Body of pancreas (tissue), 4 donors: ENCODE data around the gene NYNRIN.

Experiments used
- POLR2A ChIP-seq, 3 donors: fragments of 450-650 bp; IDR thresholded peaks; one replicate each; pipeline ENCODE4 v1.6.1; 2016; ENCODE audit warnings: antibody characterized with exemption in 3 of 3, mild to moderate bottlenecking in 2 of 3
- TF ChIP-seq, protein P1 (sequence below), 7 experiments: fragments of 450-650 bp in 4 of 7; fragments of 200-600 bp in 3 of 7; sonication (generic) in 3 of 7; IDR thresholded peaks; one replicate each; pipeline ENCODE4 v1.5.1; 2016 to 2019; ENCODE audit warnings: antibody characterized with exemption in 7 of 7

DNA sequence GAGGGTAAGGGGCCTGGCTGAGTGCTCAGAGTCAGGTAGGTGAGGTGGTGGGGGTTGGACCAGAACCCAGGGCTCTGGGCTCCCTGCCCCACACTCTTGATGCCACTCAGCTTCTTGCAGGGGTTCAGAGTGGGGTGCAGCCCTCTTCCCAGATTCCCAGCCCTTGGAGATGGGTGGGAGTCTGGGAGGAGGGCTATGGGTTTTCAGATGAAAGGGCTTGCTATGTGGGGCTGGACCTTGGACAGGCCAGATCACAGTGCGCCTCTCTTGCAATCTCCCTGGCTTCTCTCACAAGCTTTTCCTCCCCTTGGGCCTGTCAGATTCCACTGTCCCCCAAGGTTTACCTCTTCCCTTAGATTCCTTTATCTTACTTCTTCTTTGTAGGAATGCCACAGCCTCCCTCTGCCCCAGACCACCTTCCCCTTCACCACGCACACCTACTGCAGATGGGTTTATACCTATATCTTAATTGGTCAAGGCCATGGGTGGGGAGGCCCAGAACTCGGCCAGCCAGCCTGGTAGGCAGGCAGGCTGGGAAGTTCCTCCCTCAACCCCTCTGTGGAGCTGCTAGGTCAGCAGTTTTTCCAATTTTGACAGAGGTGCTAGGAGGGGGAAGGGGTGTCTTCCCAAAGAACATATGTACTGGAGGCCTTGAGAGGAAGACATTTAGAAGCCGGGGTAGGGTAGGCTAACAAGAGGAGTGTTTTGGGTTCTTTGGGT lies 1.4 kb downstream of the NYNRIN start:
- TF ChIP-seq, protein P1, sequence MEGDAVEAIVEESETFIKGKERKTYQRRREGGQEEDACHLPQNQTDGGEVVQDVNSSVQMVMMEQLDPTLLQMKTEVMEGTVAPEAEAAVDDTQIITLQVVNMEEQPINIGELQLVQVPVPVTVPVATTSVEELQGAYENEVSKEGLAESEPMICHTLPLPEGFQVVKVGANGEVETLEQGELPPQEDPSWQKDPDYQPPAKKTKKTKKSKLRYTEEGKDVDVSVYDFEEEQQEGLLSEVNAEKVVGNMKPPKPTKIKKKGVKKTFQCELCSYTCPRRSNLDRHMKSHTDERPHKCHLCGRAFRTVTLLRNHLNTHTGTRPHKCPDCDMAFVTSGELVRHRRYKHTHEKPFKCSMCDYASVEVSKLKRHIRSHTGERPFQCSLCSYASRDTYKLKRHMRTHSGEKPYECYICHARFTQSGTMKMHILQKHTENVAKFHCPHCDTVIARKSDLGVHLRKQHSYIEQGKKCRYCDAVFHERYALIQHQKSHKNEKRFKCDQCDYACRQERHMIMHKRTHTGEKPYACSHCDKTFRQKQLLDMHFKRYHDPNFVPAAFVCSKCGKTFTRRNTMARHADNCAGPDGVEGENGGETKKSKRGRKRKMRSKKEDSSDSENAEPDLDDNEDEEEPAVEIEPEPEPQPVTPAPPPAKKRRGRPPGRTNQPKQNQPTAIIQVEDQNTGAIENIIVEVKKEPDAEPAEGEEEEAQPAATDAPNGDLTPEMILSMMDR (IDR thresholded peaks at IDR 0.05) = no peak
- TF ChIP-seq POLR2A (IDR thresholded peaks at IDR 0.05) = no peak
